ENCODE measurements around the gene KIAA1217.
"Not testable (repeated sequence)": the region's sequence is repeated elsewhere in the genome, so short reads cannot be mapped to it uniquely, and the experiment has no call there.

The KIAA1217 gene

GRCh38 chr10:24343686-24344085 lies 134.7 kb downstream of the KIAA1217 start:
- DNase-seq: no peak

- no peak for DNase-seq
Observed at GRCh38 chr10:24344279-24344678, 135.3 kb downstream of the KIAA1217 start.

- no peak for DNase-seq
Observed at GRCh38 chr10:24344695-24345463, 135.9 kb downstream of the KIAA1217 start.

GRCh38 chr10:24346877-24347519 lies 138.1 kb downstream of the KIAA1217 start:
- DNase-seq: no peak

- no peak for DNase-seq
Observed at GRCh38 chr10:24349379-24350001, 140.6 kb downstream of the KIAA1217 start.

- no peak for DNase-seq
Observed at GRCh38 chr10:24350070-24350921, 141.4 kb downstream of the KIAA1217 start.

- DNase-seq: not testable (repeated sequence)
Observed at GRCh38 chr10:24350922-24351225, 141.9 kb downstream of the KIAA1217 start.

GRCh38 chr10:24351961-24352360 lies 143.0 kb downstream of the KIAA1217 start:
- no peak for DNase-seq

- no peak for DNase-seq
Observed at GRCh38 chr10:24352399-24352798, 143.5 kb downstream of the KIAA1217 start.

- DNase-seq: no peak
Observed at GRCh38 chr10:24353319-24353718, 144.4 kb downstream of the KIAA1217 start.

- DNase-seq: no peak
Observed at GRCh38 chr10:24355056-24355688, 146.2 kb downstream of the KIAA1217 start.

- no peak for DNase-seq
Observed at GRCh38 chr10:24357344-24358004, 148.5 kb downstream of the KIAA1217 start.

- no peak for DNase-seq
Observed at GRCh38 chr10:24358022-24358421, 149.1 kb downstream of the KIAA1217 start.

- no peak for DNase-seq
Observed at GRCh38 chr10:24360282-24361127, 151.6 kb downstream of the KIAA1217 start.

- DNase-seq: no peak
Observed at GRCh38 chr10:24363070-24363469, 154.1 kb downstream of the KIAA1217 start.

- DNase-seq: no peak
Observed at GRCh38 chr10:24367688-24368087, 158.8 kb downstream of the KIAA1217 start.

- DNase-seq: no peak
Observed at GRCh38 chr10:24370877-24371276, 161.9 kb downstream of the KIAA1217 start.

GRCh38 chr10:24371396-24371795 lies 162.5 kb downstream of the KIAA1217 start:
- no peak for DNase-seq

- no peak for DNase-seq
Observed at GRCh38 chr10:24374134-24374915, 165.4 kb downstream of the KIAA1217 start.

- no peak for DNase-seq
Observed at GRCh38 chr10:24375510-24375909, 166.6 kb downstream of the KIAA1217 start.
